ENCODE results near the gene NDUFB1. TPM values are rescaled to one million over a fixed set of nuclear protein-coding genes. Genes with fewer than 3 reads are reported as not detected.

NDUFB1 gene
- 100 to 1,000 TPM; 176 to 900 (median 508) TPM for polyA plus RNA-seq

DNA sequence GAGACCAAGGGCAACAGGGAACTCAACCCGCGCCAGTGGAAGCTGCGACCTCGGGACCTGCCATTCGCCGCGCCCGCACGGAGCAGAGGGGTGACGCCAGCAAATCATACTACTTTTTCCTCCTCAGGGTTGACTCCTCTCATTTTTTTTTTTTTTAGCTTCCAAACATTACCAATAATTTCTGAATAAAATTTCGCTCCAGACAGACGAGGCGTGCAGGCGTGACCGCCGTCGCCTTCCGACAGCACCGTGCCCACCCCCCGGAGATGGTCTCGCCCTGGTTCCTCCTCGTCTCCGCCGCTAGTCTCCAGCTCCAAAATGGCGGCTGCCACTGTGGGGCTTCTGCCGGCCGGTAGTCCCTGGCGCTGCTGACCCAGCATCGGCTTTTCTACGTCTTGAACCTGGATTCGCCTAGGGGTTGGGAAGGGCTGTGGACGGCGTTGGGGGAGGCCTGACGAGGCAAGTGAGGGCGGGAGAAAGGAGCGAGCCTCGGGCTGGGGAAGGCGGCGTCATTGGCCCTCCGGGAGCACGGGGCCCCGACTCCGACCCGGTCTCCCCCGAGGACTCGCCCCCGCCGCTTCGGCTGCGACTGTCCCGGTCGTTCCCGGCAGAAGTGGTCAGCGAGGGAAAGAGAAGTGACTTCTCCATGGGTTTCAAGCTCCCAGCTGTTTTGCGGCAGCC lies at the start of gene NDUFB1, which contains the start of gene CPSF2:
Gene NDUFB1, minus strand, starts transcription at position 37 of the 681 bp plus-strand sequence. CDS start 4,069 bp downstream, outside the sequence.
Gene CPSF2, plus strand, starts transcription at position 300 of the 681 bp plus-strand sequence. CDS start 9,016 bp downstream, outside the sequence.
- peak within 1 kb of the TSS; percentile 94 for H3K27ac ChIP-seq (ENCODE audit: low read depth, low read length)
- WGBS, 3 donors, result 0% methylated on average over 51 to 55 of the region's 55 CpGs

DNA sequence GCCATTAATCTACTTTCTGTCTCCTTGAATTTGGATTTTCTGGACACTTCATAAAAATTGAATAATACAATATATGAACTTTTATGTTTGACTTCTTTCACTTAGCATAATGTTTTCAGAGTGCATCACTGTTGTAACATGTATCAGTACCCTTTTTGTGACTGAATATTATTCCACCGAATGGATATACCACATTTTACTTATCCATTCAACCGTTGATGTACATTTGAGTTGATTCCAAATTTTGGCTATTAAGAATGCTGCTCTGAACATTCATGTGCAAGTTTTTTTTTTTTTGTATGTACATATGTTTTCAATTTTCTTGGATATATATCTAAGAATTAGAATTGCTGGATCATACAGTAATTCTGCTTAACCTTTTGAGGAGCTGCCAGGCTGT lies 43.5 kb upstream of the NDUFB1 start:
- WGBS, 3 donors, result 96 to 97% (median 96%) methylated on average over 2 of the region's 2 CpGs
- no peak overlapping the region for H3K27ac ChIP-seq (ENCODE audit: low read depth, low read length)

DNA sequence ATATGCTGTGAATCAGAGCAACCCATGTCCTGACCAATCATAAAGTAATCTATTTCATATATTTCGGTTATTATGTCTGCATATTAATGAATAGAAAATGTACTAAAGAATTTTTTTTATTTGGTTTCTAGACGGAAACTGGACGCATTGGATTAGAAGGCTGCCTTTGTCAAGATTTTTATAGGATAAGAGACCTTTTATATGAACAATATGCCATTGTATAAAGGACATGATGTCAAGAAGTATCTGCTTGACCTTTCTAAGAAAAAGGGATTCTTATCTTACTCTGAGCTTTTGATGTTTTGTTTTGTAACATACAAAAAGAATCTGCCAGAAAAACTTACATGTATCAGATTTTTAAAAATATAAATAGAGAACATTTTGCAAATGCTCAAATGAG lies 40.0 kb upstream of the NDUFB1 start:
- WGBS, 3 donors, result 77 to 95% (median 86%) methylated on average over 3 of the region's 3 CpGs
- no peak overlapping the region for H3K27ac ChIP-seq (ENCODE audit: low read depth, low read length)

DNA sequence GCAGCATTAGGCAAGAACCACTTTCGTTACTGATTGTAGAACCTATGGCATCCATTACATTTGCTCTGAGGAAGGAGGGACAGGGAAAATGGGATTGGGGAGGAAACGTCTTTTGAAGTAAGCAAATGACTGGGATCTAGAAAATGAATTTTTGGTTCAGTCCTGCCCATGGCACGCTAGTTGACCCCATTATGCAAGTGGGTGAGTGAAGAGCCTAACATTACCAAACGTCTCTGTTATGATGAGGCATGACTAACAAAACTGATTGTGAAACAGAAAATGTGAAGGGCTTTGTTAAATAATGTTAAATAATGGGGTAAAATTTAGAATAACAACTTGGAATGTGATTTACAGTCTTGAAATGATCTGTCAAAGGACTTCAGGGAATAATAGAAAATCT lies 39.1 kb upstream of the NDUFB1 start:
- WGBS, 3 donors, result 41 to 66% (median 48%) methylated on average over 4 of the region's 4 CpGs
- H3K27ac ChIP-seq (ENCODE audit: low read depth, low read length), result no peak overlapping the region

DNA sequence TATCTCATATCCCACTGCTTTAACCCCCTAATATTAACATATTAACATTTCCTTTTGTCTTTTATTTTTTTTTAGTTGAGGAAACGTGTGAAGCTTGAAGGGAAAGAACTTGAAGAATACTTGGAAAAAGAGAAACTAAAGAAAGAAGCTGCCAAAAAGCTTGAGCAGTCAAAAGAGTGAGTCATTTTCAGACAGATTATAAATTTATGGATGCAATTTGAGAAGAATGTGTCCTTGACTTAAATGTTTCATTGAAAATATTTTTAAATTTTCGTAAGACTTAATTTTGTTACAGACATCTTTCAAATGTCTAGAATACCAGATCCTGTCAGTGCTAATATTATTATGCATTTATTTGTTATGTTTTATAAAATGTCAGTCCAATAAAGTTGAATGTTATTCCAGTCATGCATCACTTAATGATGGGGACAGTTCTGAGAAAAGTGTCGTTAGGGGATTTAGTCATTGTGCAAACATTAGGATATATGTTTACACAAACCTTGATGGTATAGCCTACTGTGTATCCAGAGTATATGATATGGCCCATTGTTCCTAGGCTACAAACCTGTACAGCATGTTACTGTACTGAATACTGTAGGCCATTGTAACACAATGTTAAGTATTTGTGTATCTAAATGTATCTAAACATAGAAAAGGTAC lies 32.9 kb upstream of the NDUFB1 start:
- 70 to 78% (median 75%) methylated on average over 3 of the region's 3 CpGs for WGBS, 3 donors
- no peak overlapping the region for H3K27ac ChIP-seq (ENCODE audit: low read depth, low read length)

DNA sequence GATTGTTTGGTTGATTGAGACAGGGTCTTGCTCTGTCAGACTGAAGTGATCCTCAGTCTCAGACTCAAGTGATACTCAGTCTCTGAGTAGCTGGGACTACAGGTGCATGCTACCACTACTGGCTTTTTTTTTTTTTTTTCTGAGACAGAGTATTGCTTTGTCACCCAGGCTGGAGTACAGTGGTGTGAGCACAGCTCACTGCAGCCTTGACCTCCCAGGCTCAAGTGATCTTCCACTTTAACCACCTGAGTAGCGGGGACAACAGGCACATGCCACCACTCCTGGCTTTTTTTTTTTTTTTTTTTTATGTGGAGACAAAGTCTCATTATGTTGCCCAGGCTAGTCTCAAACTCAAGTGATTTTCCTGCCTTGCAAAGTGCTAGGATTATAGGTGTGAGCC lies 32.1 kb upstream of the NDUFB1 start:
- H3K27ac ChIP-seq (ENCODE audit: low read depth, low read length), result no peak overlapping the region
- WGBS, 3 donors, result 100% methylated on average over 1 of the region's 1 CpG

DNA sequence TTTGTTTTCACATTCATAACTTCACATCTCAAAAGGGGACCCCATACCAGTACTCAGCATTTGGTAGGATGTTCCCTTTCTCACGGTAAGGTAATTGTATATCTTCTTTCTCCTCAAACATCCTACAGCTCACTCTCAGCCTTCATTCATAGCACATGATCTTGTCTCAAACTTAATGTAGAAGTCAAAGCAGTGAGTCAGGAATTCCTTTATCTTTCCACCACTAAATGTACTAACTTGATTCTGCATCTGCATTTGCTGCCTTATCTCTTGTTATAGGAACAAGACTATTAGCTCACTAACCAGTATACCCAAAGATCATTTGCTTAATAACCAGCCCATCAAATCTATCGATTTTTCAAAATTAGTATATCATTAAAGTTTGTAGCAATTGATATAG lies 23.2 kb upstream of the NDUFB1 start:
- H3K27ac ChIP-seq (ENCODE audit: low read depth, low read length), result no peak overlapping the region
- WGBS, 3 donors, result 88 to 95% (median 92%) methylated on average over 2 of the region's 2 CpGs

DNA sequence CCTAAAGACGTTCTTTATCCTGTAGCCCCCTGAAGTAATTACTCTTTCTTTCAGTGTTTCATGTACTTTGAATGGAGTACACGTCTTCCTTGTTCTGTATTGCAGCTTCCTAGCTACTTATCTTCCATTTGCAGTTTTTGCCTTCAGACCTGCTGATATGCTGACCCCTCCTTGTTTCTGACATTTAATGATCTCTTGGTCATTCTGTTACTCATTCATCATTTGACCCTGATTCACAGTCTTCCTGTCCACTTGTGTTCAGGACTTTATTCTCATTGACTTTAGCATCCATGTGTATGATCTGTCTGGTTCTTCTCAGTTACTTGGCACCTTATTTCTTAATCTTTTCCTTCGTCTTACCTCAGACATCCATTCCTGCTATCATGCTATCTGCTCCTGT lies 22.5 kb upstream of the NDUFB1 start:
- no peak overlapping the region for H3K27ac ChIP-seq (ENCODE audit: low read depth, low read length)
- 76 to 78% (median 77%) methylated on average over 3 of the region's 3 CpGs for WGBS, 3 donors

DNA sequence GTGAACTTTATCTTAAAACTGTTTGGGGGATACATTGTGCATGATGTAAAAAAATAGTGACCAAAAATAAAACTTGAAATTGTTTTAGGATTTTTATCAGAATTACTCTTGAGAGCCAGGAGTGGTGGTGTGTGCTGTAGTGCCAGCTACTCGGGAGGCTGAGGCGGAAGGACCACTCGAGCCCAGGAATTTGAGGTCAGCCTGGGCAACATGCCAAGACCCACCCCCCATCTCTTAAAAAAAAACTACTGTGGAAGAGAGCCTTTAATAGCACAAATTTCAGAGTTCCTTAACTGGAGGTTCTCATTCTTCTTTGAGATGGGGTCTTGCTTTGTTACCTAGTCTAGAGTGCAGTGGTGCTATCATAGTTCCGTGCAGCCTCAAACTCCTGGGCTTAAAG lies 21.8 kb upstream of the NDUFB1 start:
- H3K27ac ChIP-seq (ENCODE audit: low read depth, low read length), result no peak overlapping the region
- 69 to 77% (median 72%) methylated on average over 4 of the region's 4 CpGs for WGBS, 3 donors

DNA sequence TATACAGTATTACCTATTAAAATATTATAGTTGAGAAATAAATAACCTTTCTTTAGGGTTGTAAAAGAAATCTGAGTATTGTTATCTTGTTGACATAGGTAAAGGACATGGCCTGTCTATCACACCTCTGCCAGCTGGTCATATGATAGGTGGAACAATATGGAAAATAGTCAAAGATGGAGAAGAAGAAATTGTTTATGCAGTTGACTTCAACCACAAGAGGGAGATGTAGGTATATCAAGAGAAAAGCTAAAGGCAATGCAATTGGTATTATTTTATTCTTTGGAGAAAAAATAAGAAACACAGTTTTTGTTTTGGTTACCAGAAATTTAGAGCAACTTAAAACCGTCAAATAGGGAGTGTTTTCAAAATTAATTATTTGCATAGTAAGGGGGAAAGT lies 13.8 kb upstream of the NDUFB1 start:
- no peak overlapping the region for H3K27ac ChIP-seq (ENCODE audit: low read depth, low read length)
- 49 to 61% (median 60%) methylated on average over 1 of the region's 1 CpG for WGBS, 3 donors

DNA sequence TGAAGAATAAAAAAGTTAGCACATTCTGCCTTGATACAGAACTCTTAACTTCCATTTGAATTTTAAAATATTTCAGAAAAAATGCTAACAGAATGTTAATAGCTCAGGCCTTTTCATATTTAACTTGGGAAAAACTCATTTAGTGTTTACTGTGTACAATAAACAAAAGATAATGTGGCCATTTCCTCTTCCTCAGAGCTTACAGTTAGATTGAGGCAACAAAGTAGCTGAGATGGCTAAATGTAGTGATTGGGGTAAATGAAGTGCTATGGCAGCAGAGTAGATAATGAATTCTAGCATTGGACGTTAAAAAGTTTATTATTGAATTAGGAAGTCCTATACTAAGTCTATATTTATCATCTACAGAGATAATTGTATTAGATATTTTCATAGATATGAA lies 12.9 kb upstream of the NDUFB1 start:
- H3K27ac ChIP-seq (ENCODE audit: low read depth, low read length), result no peak overlapping the region
- 36 to 86% (median 76%) methylated on average over 1 of the region's 1 CpG for WGBS, 3 donors

DNA sequence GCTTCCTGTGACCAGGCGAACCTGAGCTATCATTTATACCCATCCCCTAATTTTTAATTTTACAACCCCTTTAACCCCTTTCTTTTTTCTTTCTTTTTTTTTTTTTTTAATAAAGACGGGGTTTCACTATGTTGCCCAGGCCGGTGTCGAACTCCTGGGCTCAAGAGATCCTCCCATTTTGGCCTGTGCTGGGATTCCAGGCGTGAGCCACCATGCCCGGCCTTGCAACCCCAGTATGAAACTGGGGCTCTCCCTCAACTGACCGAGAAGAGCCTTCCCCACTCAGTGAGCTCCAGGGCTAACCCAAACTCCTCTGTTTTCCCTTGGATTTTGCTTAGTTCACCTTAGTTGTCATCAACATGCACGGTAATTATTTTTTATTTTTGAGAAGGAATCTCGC lies 1.3 kb upstream of the NDUFB1 start:
- H3K27ac ChIP-seq (ENCODE audit: low read depth, low read length), result no peak overlapping the region
- 28 to 42% (median 41%) methylated on average over 9 of the region's 9 CpGs for WGBS, 3 donors

DNA sequence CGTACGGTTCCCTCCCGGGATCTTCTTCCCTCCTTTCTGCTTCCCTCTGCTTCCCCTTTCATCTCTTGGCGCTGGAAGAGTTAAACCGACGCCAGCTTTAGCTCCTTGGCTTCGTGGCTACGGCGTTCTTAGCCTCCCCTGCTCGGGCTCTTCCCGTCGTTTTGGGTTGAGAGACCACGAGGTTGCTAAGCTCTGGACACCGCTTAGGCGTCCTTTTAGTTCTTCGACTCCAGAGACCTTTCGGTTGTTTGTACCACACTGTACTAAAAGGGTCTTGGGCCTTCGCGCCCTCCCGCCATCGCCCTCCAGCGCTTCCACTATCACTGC lies 808 bp upstream of the NDUFB1 start:
- 0 to 1% (median 1%) methylated on average over 22 of the region's 22 CpGs for WGBS, 3 donors
- H3K27ac ChIP-seq (ENCODE audit: low read depth, low read length), result no peak overlapping the region

DNA sequence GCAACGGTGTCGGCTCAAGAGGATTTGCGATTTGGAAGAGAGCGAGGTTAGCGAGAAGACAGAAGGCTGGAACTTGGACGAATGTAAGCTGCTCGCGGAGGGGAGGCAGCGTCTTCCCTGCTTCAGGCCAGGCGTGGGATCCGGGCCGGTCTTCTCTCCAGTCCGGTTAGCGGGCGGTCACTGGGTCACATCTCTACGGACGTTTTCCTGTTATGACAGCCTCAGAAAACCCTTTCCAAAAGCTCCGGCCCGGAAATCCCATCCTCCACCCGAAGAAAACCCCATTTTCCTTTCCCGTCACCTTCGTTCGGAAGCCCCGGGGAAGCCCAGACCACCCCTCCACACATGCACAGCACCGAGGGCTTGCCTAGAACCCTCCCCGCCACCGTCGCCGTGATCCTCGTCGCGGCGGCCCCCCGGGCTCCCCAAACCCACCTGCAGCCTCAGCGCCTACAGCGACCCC lies 268 bp downstream of the NDUFB1 start:
- 0 to 1% (median 0%) methylated on average over 36 of the region's 36 CpGs for WGBS, 3 donors
- peak overlapping the region; percentile 94 for H3K27ac ChIP-seq (ENCODE audit: low read depth, low read length)

DNA sequence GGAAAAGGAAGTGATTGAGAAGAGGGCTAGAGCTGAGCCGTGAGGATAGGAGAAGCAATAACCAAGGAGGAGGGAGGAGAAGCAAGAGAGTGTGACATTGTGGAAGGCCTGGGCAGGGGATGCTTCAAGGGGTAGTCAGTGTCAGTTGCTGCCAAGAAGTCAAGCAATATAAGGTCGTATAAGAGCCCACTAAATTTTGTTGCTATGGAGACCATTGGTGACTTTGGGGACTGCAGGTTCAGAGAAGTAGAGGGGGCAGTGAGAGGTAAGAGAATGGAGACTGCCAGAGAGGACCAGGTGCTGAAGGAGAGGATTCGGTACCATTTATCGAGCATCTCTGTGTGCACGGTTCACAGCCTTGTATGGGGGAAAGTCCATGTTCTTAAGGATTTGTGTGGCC lies 12.0 kb downstream of the NDUFB1 start:
- H3K27ac ChIP-seq (ENCODE audit: low read depth, low read length), result no peak overlapping the region
- 81 to 85% (median 81%) methylated on average over 5 of the region's 5 CpGs for WGBS, 3 donors

DNA sequence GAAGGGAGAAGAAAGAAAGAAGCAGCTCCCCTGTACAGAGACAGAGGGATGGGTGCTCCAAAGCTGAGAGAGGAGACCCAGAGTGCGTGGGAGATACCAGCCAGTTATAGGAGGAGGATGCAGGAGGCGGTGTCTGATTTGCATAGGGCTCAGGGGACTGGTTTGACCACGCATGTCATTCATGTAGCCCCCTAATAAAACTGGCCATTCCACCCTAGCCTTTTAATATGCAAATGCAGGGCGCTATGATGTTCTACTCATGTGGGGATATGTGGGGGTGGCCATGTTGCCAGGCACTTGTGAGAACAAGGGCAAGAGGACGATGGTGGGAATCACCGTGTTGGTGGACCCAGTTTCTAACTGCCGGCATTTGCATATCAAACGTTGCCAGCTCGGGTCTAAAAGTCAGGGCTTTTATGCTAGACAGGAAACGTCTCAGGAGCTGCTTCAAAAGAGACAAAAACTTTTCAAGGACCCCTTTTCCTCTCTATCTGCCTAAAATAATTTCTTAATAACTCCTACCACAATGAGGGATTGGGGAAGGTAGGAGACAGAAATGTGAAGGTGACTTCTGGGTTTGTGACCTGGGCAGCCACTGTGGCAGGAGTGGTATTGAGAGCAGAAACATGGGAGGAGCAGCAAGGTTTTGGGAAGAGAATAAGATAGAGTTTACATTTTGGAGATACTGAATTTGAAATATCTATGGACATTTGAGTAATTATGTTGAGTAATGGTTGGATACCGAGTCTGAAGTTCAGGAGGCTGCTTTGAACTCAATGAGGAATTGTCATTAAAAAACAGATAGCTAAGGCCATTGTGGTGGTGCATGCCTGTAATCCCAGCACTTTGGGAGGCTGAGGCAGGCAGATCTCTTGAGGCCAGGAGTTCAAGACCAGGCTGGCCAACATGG lies 12.9 kb downstream of the NDUFB1 start:
- H3K27ac ChIP-seq (ENCODE audit: low read depth, low read length), result no peak overlapping the region
- WGBS, 3 donors, result 18 to 34% (median 27%) methylated on average over 11 of the region's 11 CpGs

DNA sequence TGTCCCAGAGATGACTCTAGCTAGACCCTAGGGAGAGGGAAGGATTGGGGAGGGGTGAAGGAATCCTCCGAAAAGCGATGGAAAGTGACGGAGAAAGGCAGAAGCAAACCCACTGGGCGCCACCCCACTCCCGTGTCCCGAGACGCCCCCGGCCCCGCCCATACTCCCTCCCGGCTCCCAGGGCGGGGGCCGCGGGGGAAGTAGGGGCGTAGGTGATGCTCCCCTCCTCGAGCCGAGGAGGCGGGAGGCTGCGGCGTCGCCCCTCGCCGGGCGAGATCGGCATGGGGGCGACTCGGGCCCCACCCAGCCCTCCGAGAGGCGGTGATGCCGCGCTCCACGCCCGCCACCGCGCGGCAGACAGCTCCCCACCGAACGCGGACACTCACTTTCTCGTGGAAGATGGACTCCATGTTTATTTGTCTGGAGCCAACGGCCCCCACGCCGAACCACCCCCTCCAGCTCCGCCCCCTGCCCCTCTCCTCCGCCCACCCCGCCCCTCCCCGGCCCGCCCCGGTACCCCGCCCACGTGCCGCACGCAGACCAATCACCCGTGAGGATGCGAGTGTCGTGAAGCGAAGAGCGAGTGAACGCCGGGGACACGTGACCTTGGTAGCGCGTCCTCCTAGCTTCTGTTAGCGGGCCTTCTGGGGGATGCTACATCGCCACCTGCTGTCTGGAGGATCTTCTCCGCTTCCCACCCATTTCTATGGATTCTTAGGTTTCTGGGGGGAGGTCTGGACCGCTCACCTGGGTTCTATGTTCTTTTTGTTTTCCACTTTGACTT lies 15.2 kb downstream of the NDUFB1 start, which contains the start of gene ATXN3:
Gene ATXN3, minus strand, starts transcription at position 440 of the 784 bp plus-strand sequence. Its CDS starts 30 bp downstream, at position 410.
- peak within 1 kb of the TSS; percentile 66 for H3K27ac ChIP-seq (ENCODE audit: low read depth, low read length)
- WGBS, 3 donors, result 1% methylated on average over 43 to 66 of the region's 66 CpGs

DNA sequence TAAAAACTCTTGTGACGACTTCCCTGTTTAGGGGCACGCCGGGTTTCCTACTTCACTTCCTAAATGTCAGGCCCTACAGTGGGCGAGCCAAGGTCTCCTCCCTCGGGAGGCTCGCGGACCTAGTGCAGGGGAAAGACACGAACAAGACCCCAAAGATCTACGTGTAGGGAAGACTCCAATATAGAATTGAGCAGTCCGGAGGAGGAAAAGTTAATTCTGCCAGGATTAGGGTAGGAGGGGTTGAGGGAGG lies 15.7 kb downstream of the NDUFB1 start:
- H3K27ac ChIP-seq (ENCODE audit: low read depth, low read length), result peak overlapping the region; percentile 66
- 0% methylated on average over 10 of the region's 10 CpGs for WGBS, 3 donors
